G401.6 (cell line): Measurements from ENCODE around the gene LAYN.

Source experiments
- FAIRE-seq: peaks from 2 replicates; lab custom pipeline; 2012; peaks lifted over from hg19 to GRCh38; lab: Jason Lieb, UNC

Gene LAYN

DNA sequence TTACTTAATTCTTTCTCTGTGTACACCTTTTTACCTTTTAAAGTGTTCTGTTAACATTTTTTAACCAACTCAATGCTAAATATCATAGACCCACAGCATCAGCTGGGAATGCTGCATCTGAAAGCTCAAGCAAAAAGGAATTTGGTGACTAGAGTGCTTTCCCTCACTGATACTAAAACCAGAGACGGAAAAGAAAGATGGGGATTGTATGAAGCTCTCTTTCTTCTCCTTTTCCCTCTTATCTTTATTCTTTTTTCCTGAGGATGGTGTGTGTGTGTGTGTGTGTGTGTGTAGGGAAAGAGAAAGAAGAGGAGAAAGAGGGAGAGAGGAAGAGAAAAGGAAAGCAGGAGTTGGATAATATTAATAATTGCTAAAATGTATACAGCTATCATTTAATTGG lies 57.6 kb downstream of the LAYN start:
- no peak for FAIRE-seq

GRCh38 chr11:111598559-111598958 lies 58.0 kb downstream of the LAYN start:
- FAIRE-seq = no peak

DNA sequence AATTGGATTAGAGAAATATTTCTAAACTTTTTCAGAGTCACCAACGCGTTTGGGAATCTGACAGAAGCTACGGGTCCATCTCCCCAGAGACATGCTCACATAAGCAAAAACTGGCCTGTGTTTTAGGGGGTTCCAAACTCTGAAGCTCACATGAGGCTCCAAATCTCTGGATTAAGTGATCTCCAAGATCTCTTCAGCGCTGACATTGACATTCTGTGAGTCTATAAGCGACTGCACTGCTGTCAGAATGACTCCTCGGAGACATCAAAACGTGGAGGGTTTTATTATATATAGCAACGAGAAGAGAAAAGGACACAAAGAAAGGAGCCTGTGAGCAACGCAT lies 61.1 kb downstream of the LAYN start:
- no peak for FAIRE-seq

- peak; percentile 25 for FAIRE-seq
Measured at GRCh38 chr11:111601979-111602864, 61.7 kb downstream of the LAYN start, which contains the start of gene SIK2. TSS of gene SIK2 (plus strand) at chr11:111602449. CDS start at chr11:111602564, 115 bp downstream.

DNA sequence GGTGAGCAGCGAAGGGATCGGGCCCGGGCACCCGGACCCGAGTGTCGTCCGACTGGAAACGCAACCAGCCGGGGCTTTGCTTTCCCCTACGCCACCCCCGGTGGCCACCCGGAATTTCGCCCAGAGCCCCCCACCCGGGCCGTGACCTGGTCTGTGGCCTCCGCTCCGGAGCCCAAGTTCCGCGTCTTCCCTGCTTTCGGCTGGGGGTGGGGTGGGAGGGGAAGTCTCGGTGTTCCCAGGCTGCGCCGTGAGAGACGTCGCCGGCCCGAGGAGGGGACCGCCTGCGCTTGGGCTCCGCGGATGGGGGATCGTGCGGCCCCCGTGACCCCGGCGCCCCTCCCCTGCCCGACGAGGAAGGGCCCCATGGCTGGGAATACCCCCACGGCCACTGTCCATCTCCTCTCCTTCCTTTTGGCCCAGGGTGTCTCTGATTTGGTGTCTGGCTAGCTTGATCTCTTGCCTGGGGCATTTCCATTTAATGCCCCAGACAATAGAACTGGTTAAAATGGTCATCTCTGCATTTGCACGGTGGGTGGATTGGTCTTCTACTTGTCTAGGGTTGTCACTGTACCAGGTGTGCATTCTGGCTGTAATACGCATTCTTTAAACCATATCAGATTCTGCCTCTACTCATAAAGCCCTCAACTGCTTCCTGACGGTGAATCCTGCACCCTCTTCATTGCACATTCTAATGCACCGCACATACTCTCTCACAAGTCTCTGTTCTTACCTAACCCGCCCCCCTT lies 62.5 kb downstream of the LAYN start:
- FAIRE-seq = no peak

- FAIRE-seq = peak; percentile 37
Measured at GRCh38 chr11:111603611-111604130, 63.2 kb downstream of the LAYN start.

GRCh38 chr11:111604392-111605009 lies 64.0 kb downstream of the LAYN start:
- peak; percentile 97 for FAIRE-seq

GRCh38 chr11:111605681-111606080 lies 65.2 kb downstream of the LAYN start:
- FAIRE-seq = no peak

GRCh38 chr11:111606986-111607385 lies 66.5 kb downstream of the LAYN start:
- no peak for FAIRE-seq

DNA sequence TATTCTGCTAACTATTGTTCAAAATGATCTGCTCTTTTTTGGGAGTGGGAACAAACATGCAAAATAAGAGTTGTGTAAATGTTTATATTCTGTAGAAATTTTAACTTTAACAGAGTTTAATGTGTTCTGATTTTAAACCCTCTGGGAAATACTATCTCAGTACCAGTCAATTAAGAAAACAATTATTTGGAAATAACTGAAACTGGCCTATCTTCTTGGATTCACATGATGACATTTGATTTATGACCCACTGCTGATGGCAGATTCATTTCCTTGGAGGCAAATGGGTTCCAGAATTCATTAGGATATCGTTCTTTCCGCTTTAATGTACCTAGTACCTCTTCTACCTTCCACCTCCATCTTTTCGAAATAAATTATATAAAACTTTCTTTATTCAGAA lies 67.2 kb downstream of the LAYN start:
- FAIRE-seq = no peak
